ENCODE measurements around the gene KHDC3L. TPM values are rescaled to one million over a fixed set of nuclear protein-coding genes. Genes with fewer than 3 reads are reported as not detected.
A peak's percentile ranks its signal among the peaks of the same experiment; 100 is the strongest.

Gene KHDC3L
- polyA plus RNA-seq, 3 donors: not detected

DNA sequence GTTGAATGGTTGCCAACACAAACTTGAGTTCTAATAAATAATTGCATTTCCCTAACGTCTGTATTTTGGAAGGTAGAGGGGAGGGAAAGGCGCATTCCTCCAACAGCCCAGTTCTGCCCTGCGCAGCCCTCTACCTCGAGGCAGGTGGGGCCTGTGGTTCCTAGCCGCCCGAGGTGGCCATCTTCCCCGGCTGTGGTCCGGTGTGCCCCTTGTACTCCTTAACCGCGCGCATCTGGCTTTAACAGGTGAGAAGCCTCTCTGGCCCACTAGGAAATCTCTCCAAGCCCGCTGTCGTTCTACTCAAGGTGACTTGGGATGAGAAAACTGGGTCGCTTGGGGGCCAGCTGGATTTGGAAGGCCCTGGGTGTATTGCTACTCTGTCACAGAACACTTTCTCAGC, 1.7 kb downstream of the KHDC3L start:
- Mint-ChIP-seq H3K4me1 (no peaks in the 10 kb centered on the region), H3K27me3 (ENCODE audit: low read depth in 3 of 3) (peaks cover 1 to 5% (median 4%) of the 10 kb centered on the region in 3 donors), H3K4me3 (no peak overlapping the region), H3K9me3 (peaks cover 3 to 11% (median 6%) of the 10 kb centered on the region in 7 donors), H3K36me3 (no peaks in the 10 kb centered on the region), H3K27ac (no peak overlapping the region)
- Histone ChIP-seq H3K9me3 (replicated peaks in 1 of 2; ENCODE audit: control insufficient read depth in 1 of 2, insufficient read depth in 1 of 2, low read length in 2 of 2) (peaks cover 4 to 23% of the 10 kb centered on the region in 2 donors), H3K4me1 (ENCODE audit: control insufficient read depth in 1 of 2, insufficient read depth in 2 of 2, low read length in 2 of 2) (no peaks in the 10 kb centered on the region), H3K4me2 (replicated peaks; ENCODE audit: extremely low read depth, low read length, poor library complexity, severe bottlenecking) (no peak overlapping the region), H3K27me3 (ENCODE audit: control insufficient read depth in 2 of 2, insufficient read depth in 2 of 2, low read length in 2 of 2) (no peaks in the 10 kb centered on the region), H3K4me3 (replicated peaks in 1 of 3; ENCODE audit: low read depth in 2 of 3, low read length in 3 of 3) (no peak overlapping the region), H3K9ac (ENCODE audit: insufficient read depth, low read length, poor library complexity, severe bottlenecking) (no peak overlapping the region), H4K20me1 (ENCODE audit: insufficient read depth, low read length) (no peaks in the 10 kb centered on the region), H3K36me3 (replicated peaks in 1 of 2; ENCODE audit: control insufficient read depth in 1 of 2, insufficient read depth in 2 of 2, low read length in 2 of 2) (no peaks in the 10 kb centered on the region), H2AFZ (ENCODE audit: insufficient read depth, low read depth, low read length, poor library complexity, severe bottlenecking) (no peak overlapping the region), H3K79me2 (ENCODE audit: insufficient read depth, low read length) (no peaks in the 10 kb centered on the region), H3K27ac (ENCODE audit: low read depth in 1 of 2, low read length in 2 of 2) (no peak overlapping the region)
- intact Hi-C loops (cut with micrococcal nuclease): no loop called here
- TF ChIP-seq, protein P1, sequence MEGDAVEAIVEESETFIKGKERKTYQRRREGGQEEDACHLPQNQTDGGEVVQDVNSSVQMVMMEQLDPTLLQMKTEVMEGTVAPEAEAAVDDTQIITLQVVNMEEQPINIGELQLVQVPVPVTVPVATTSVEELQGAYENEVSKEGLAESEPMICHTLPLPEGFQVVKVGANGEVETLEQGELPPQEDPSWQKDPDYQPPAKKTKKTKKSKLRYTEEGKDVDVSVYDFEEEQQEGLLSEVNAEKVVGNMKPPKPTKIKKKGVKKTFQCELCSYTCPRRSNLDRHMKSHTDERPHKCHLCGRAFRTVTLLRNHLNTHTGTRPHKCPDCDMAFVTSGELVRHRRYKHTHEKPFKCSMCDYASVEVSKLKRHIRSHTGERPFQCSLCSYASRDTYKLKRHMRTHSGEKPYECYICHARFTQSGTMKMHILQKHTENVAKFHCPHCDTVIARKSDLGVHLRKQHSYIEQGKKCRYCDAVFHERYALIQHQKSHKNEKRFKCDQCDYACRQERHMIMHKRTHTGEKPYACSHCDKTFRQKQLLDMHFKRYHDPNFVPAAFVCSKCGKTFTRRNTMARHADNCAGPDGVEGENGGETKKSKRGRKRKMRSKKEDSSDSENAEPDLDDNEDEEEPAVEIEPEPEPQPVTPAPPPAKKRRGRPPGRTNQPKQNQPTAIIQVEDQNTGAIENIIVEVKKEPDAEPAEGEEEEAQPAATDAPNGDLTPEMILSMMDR (IDR thresholded peaks at IDR 0.05): no peak
- 95% methylated on average over 9 of the region's 14 CpGs for WGBS (ENCODE audit: insufficient coverage)
- DNase-seq: no peak

DNA sequence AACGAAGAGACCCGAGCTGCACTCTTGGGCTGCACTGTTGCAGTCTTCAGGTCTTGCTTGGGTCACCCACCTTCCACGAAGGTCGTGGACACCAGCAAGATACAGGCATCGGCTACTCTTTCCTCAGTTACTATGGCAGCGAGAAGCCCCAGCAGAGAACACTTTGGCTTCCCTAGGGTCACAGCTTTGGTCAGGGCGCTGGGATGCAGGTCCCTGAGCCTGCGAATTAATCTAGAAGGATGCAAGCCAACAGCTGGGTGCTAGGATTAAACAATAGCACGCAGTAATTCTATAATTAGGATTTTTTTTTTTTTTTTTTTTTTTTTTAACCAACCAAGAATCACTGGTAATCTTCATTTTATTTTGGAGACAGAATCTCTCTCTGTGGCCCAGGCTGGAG, 2.1 kb downstream of the KHDC3L start:
- Histone ChIP-seq H4K20me1 (ENCODE audit: insufficient read depth, low read length) (no peaks in the 10 kb centered on the region), H2AFZ (ENCODE audit: insufficient read depth, low read depth, low read length, poor library complexity, severe bottlenecking) (no peak overlapping the region), H3K79me2 (ENCODE audit: insufficient read depth, low read length) (no peaks in the 10 kb centered on the region), H3K27ac (ENCODE audit: low read depth in 1 of 2, low read length in 2 of 2) (no peak overlapping the region), H3K9ac (ENCODE audit: insufficient read depth, low read length, poor library complexity, severe bottlenecking) (no peak overlapping the region), H3K4me1 (ENCODE audit: control insufficient read depth in 1 of 2, insufficient read depth in 2 of 2, low read length in 2 of 2) (no peaks in the 10 kb centered on the region), H3K9me3 (replicated peaks in 1 of 2; ENCODE audit: control insufficient read depth in 1 of 2, insufficient read depth in 1 of 2, low read length in 2 of 2) (peaks cover 4 to 23% of the 10 kb centered on the region in 2 donors), H3K4me2 (replicated peaks; ENCODE audit: extremely low read depth, low read length, poor library complexity, severe bottlenecking) (no peak overlapping the region), H3K4me3 (replicated peaks in 1 of 3; ENCODE audit: low read depth in 2 of 3, low read length in 3 of 3) (no peak overlapping the region), H3K27me3 (ENCODE audit: control insufficient read depth in 2 of 2, insufficient read depth in 2 of 2, low read length in 2 of 2) (no peaks in the 10 kb centered on the region), H3K36me3 (replicated peaks in 1 of 2; ENCODE audit: control insufficient read depth in 1 of 2, insufficient read depth in 2 of 2, low read length in 2 of 2) (no peaks in the 10 kb centered on the region)
- TF ChIP-seq, protein P1 (IDR thresholded peaks at IDR 0.05): no peak
- Mint-ChIP-seq H3K27ac (peak overlapping the region in 1 of 7 donors; percentile 75), H3K27me3 (ENCODE audit: low read depth in 3 of 3) (peaks cover 1 to 7% (median 5%) of the 10 kb centered on the region in 3 donors), H3K36me3 (no peaks in the 10 kb centered on the region), H3K9me3 (peaks cover 3 to 12% (median 8%) of the 10 kb centered on the region in 7 donors), H3K4me1 (no peaks in the 10 kb centered on the region), H3K4me3 (no peak overlapping the region)
- intact Hi-C loops (cut with micrococcal nuclease): no loop called here
- no peak for DNase-seq
- WGBS (ENCODE audit: insufficient coverage): 94% methylated on average over 6 of the region's 9 CpGs
